T47D (cell line): Measurements from ENCODE around the gene FAAH.

Source experiments
- DNase-seq, 2 experiments: peaks; one replicate each; pipeline versions ENCODE4 v3.0.0 to v3.0.0-alpha.2; 2011 to 2012; ENCODE audit warnings: low read depth in 1 of 2, low spot score in 1 of 2
- JUND ChIP-seq: IDR thresholded peaks from 2 replicates; pipeline ENCODE4 v1.6.1; 2012; ENCODE audit warnings: low read depth
- in situ Hi-C: cut with HindIII; loops from 2 replicates; pipeline ENCODE4 v1.10.0; 2016; ENCODE audit warnings: low sequenced_read_pairs, low pct_unique_long_range_greater_than_20kb

Gene FAAH

DNA sequence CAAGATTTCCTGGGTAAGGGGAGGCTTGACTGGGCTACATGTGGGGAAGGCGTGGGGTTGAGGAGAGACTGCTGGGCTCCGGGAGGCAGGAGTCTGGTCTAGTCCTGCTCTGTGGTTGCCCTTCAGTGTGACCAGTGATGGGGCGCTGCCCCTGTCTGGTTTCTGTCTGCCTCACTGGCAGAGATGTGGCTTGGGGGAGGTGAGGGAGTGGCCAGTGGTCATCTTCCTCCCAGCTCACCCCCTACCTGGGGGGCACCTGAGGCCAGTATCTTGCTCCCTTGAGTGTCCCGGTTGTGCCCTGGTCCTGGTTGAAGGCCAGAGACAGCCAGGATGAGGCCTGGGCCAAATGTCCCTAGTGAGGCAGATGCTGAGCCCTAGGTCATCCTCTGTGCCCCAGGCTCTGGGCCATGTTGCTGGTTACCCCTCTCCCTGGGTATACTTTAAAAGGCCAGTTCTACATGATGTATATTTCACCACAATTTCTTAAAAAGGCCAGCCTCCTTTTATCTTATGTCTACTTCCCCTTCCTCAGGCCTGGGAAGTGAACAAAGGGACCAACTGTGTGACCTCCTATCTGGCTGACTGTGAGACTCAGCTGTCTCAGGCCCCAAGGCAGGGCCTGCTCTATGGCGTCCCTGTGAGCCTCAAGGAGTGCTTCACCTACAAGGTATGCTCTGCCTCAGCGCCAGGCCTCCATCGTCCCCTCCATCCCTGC is 10.5 kb downstream of the FAAH start:
- in situ Hi-C loops, result no loop called here
- no peak for DNase-seq
- no peak for TF ChIP-seq JUND

DNA sequence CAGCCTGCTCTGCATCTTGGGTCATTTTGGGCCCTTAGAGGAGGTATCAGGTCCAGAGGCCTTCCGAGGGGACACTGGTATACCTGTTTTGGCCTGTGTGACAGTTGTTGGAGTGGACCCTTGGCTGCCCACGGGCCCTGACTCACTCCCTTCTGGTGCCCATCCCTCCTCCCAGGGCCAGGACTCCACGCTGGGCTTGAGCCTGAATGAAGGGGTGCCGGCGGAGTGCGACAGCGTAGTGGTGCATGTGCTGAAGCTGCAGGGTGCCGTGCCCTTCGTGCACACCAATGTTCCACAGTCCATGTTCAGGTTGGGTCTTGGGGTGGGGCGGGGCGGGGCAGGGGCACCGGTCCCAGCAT is 11.1 kb downstream of the FAAH start:
- no peak for DNase-seq
- in situ Hi-C loops, result no loop called here
- no peak for TF ChIP-seq JUND

DNA sequence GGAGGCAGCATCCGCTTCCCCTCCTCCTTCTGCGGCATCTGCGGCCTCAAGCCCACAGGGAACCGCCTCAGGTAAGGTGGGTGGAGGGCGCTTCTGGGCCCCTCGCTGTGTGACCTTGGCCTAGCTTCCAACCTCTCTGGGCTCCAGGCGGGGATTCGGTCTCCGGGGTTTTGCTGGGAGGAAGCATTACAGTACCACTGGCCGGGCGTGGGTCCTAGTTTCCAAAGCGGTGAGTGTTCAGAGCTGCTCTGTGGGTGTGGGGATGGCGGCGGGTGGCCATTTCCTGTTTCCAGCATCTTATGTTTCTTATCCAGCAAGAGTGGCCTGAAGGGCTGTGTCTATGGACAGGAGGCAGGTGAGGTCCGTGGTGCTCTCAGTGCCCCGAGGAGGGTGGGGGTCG is 11.6 kb downstream of the FAAH start:
- no peak for DNase-seq
- in situ Hi-C loops, result no loop called here
- TF ChIP-seq JUND, result no peak

DNA sequence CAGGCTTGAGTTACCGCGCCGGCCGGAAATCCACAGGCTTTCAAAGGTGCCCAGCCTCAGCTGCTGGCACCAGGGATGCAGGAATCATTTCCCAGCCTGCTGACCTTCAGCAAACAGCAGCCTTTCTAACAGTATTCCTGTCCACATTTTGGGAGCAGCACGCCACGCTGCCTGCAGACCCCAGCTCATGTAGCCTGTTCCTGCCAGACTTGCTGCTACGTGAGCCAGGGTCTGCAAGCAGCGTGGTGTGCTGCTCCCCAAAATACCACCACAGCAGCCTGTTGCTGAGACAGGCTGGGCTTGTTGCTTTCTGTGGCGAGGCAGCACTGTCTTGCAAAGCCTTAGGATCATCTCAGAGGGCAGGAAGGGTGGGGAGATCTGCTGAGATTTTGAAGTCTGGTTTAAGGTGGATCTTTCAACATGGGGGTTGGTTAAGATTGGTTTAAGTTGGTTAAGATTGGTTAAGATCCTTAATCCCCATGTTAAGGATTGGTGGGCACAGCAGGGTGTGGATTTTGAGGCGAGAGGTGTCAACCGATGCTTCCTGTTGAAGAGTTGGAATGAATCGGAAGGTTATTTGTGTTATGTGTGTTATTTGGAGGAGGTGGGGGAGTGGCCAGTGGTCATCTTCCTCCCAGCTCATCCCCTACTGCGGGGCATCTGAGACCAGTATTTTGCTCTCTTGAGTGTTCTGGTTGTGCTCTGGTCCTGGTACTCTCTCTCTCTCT is 12.9 kb downstream of the FAAH start:
- no peak for DNase-seq
- in situ Hi-C loops, result no loop called here
- no peak for TF ChIP-seq JUND

DNA sequence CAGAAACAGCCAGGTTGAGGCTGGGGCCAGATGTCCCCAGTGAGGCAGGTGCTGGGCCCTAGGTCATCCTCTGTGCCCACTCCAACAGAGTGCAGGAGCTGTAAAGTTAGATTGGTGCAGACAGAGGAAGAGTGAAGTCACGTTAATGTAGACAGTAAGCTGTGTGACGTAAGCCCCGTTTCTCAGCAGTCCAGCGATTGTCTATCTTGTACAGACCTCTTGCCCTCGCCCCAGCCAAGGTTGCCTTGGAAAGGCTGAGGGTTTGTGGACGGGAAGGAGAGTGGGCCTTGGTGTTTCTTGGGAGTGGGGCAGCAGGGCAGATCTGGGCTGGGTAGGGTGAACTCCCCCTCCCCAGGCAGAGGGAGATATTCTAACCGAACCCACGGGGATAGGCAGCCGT is 13.5 kb downstream of the FAAH start:
- no peak for DNase-seq
- in situ Hi-C loops, result no loop called here
- TF ChIP-seq JUND, result no peak

DNA sequence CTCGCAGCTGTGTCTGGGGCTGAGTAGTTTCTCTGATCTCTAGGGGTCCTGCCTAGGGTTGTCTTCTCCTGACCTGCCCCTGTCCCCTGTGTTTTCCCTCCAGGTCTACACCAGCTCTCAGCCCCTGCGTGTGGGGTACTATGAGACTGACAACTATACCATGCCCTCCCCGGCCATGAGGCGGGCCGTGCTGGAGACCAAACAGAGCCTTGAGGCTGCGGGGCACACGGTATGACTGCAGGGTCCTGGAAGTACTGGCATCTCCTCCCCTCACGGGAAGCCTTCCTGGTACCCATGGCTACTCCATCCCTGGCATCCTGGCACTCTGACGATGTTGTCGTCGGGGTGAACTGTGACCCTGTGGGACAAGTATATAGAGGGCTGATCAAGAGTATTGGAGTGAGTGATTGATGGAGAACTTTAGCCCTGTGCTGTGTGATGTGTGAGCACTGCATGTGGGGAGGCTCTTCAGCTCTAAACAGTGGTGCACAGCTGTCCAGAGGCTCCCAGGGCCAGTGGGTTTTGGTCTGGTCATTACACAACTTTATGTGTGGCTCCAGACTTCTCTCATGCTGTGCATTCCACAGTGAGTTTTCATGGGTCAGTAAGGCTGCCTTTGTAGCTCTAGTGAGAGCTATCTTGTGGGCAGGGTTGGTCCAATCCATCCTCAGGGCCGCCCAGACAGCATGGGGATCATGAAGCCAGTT is 14.4 kb downstream of the FAAH start:
- TF ChIP-seq JUND, result no peak
- in situ Hi-C loops, result no loop called here
- no peak for DNase-seq

DNA sequence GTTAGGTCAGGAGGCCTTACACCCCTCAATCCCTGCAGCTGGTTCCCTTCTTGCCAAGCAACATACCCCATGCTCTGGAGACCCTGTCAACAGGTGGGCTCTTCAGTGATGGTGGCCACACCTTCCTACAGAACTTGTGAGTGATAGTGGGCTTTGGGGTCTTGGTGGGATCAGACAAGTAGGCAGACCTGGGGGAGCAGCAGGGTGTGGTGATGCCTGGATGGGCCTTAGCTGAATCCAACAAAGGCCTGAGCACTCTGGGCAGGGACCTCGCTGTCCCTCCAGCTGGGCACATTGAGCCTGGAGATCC is 14.9 kb downstream of the FAAH start:
- in situ Hi-C loops, result no loop called here
- TF ChIP-seq JUND, result no peak
- no peak for DNase-seq

DNA sequence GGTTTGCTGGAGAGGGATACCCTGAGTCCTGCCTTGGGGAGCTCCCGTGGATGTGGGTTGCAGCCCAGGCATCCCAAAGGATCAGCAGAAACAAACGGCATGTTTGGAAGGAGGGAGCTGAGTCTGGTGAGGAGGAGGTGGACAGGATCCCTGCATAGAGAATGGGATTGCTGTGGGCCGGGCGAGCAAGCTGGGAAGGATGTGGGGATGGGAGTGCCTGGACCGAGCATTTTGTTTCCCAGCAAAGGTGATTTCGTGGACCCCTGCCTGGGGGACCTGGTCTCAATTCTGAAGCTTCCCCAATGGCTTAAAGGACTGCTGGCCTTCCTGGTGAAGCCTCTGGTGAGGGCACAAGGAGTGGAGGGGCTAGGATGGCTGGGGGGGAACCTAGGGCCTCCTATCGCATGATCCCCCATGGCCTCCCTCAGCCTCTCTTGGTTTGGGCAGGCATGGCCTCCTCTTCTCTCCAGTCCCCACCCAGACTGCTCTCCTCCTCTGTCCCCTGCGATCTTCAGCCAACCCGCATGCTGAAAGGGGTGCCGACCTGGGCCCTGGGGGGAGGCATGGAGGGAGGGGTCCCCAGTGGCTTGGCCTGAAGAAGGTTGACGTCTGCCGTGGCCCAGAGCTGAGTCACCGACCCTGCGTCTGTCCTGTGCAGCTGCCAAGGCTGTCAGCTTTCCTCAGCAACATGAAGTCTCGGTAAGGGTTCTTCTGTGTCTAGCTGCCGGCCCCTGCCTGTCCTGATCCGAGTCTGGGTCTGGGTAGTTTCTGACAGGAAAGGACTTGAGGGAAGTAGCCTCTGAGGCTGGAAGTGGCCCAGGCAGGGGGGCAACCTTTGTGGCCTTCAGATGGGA is 16.3 kb downstream of the FAAH start:
- DNase-seq, result no peak
- TF ChIP-seq JUND, result no peak
- in situ Hi-C loops, result no loop called here

DNA sequence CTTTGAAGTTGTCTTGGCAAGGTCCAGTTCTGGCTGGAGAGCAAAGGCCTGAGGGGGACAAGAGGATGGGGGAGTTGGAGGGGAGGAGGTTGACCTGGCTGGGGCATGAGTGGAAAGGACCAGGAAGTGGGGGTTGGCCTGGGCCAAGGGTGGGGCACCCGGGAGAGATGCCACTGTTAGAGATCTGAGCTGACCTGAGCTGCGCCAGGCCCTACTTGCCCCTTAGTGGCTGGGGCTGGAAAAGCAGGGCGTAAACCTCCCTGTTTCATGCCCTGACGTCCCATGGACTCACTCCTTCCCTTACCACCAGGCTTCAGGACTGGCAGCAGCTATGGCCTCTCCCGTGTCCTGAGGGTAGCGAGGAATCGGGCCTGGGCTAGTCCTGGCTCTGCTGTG is 16.9 kb downstream of the FAAH start:
- TF ChIP-seq JUND, result no peak
- in situ Hi-C loops, result no loop called here
- no peak for DNase-seq

DNA sequence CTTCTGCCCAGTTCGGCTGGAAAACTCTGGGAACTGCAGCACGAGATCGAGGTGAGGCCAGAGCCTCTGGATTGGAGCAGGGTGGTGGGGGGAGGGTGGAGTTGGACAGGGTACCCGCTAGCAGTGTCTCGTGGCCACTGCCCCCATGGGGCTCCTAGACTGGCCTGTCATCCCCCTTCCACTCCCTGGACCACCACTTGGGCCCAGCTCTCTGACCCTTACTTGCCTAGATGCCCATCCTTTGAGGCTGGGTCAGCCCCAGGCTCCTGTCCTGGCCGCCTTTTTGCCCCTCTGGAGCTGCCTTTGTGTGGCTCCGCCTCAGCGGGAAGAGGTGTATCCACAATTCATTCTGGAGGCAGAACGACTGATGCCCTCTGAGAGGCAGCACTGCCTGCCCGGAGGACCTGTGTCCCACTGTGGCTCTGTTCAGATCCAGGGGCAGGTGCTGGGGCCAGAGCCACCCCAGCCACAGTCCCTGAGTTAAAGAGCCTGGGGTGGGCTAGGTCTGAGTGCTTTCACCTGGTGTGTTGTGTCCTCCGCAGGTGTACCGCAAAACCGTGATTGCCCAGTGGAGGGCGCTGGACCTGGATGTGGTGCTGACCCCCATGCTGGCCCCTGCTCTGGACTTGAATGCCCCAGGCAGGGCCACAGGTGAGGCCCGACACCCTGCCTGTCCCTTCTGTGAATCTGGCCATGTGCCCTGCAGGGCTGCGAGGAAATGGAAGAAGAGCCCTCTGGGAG is 17.7 kb downstream of the FAAH start:
- DNase-seq, result no peak
- in situ Hi-C loops, result no loop called here
- TF ChIP-seq JUND, result no peak

DNA sequence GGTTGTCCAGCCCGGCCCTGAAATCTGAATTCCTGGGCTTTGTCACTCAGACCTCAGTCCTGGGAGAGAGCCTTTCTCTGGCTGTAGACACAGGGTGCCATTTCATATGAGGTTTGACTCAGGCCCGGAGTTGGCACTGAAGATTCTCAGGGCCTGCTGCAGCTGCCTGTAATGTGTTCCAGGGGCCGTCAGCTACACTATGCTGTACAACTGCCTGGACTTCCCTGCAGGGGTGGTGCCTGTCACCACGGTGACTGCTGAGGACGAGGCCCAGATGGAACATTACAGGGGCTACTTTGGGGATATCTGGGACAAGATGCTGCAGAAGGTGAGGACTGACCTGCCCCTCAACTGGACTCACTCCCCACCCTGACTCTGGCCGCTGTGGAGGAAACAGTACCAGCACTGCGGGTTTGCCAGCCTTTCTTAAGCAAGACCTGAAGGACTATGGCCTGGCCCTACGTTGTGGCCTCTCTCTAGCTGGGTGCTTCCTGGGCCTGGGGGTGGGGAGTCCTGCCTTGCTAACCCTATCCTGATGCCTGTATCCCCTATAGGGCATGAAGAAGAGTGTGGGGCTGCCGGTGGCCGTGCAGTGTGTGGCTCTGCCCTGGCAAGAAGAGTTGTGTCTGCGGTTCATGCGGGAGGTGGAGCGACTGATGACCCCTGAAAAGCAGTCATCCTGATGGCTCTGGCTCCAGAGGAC is 18.9 kb downstream of the FAAH start:
- no peak for TF ChIP-seq JUND
- in situ Hi-C loops, result no loop called here
- DNase-seq, result no peak
